Nephron (organoid): ENCODE measurements around the gene TRMT44.
A peak's percentile ranks its signal among the peaks of the same experiment; 100 is the strongest.

Experiments
- H3K27ac Mint-ChIP-seq, 3 experiments: 2 replicates each; pipeline ENCODE4 v1.8.0; 2020; ENCODE audit warnings: mixed read lengths in 3 of 3, mild to moderate bottlenecking in 2 of 3, moderate library complexity in 1 of 3
- H3K27me3 Mint-ChIP-seq: 2 replicates; pipeline ENCODE4 v1.8.0; 2021; ENCODE audit warnings: low read depth, mild to moderate bottlenecking, moderate library complexity, mixed read lengths
- H3K36me3 Mint-ChIP-seq: 2 replicates; pipeline ENCODE4 v1.8.0; 2020; ENCODE audit warnings: low read depth, mixed read lengths
- H3K4me1 Mint-ChIP-seq: 2 replicates; pipeline ENCODE4 v1.8.0; 2020; ENCODE audit warnings: mixed read lengths
- H3K4me3 Mint-ChIP-seq, 3 experiments: 2 replicates each; pipeline ENCODE4 v1.8.0; 2020; ENCODE audit warnings: mild to moderate bottlenecking in 3 of 3, mixed read lengths in 3 of 3, moderate library complexity in 2 of 3
- H3K9me3 Mint-ChIP-seq: 2 replicates; pipeline ENCODE4 v1.8.0; 2020; ENCODE audit warnings: mixed read lengths
- TF ChIP-seq, protein P1 (sequence below), 3 experiments: fragments of 200-600 bp; sonication (generic); IDR thresholded peaks; one replicate each; pipeline ENCODE4 v1.5.0; 2021; ENCODE audit warnings: antibody characterized with exemption in 3 of 3; ENCODE audit not compliant: unreplicated experiment in 3 of 3

TRMT44 gene

DNA sequence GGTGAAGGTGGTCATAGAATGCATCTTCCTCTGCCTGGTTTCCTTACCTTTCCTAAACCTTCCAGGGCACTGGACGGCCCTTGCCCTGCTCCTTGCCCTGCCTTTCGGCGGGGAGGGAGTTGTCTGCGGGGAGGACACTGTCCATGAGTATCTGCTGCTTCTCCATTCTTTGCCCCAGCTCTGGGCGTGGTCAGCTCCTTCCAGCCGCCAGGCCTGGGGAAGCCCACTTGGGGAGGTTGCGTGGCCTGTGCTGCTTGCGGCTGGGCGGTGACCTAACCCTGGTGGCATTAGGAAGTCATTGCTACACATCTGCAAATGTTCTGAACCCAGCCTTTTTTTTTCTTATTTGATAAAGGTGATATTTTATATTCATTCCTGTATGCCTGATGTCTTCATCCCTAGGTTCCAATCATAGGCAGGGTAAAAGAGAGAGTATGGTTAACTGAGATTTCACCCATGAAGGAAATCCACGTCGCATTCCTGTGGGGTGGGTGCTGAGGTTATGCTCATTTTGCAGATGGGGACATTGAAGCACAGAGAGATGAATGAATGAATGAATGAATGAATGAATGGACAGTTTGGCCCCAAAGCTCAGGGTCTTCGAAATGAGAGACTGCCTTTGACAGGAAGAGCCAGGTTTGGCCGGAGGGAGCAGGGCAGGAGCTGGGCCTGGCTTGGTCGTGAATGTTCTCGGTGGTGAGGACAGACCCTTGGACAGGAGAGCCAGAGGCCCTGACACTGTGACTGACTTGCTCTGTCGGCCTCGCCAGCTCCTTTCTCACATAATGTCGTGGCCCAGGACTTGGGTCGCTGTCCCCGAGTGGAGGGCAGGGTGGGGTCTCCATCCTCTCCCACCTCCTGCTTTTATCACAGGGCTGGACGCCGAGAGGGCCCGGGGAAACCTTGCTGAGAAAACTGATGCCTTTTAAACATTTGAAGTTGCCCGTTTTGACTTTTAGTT lies 81.9 kb downstream of the TRMT44 start:
- Mint-ChIP-seq H3K4me1 (no peaks in the 10 kb centered on the region), H3K27ac (no peak overlapping the region), H3K4me3 (no peak overlapping the region), H3K9me3 (peaks cover 14% of the 10 kb centered on the region), H3K27me3 (peaks cover 6% of the 10 kb centered on the region), H3K36me3 (no peaks in the 10 kb centered on the region)
- TF ChIP-seq, protein P1, sequence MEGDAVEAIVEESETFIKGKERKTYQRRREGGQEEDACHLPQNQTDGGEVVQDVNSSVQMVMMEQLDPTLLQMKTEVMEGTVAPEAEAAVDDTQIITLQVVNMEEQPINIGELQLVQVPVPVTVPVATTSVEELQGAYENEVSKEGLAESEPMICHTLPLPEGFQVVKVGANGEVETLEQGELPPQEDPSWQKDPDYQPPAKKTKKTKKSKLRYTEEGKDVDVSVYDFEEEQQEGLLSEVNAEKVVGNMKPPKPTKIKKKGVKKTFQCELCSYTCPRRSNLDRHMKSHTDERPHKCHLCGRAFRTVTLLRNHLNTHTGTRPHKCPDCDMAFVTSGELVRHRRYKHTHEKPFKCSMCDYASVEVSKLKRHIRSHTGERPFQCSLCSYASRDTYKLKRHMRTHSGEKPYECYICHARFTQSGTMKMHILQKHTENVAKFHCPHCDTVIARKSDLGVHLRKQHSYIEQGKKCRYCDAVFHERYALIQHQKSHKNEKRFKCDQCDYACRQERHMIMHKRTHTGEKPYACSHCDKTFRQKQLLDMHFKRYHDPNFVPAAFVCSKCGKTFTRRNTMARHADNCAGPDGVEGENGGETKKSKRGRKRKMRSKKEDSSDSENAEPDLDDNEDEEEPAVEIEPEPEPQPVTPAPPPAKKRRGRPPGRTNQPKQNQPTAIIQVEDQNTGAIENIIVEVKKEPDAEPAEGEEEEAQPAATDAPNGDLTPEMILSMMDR (IDR thresholded peaks at IDR 0.05; ENCODE audit: unreplicated experiment in 3 of 3) = no peak

DNA sequence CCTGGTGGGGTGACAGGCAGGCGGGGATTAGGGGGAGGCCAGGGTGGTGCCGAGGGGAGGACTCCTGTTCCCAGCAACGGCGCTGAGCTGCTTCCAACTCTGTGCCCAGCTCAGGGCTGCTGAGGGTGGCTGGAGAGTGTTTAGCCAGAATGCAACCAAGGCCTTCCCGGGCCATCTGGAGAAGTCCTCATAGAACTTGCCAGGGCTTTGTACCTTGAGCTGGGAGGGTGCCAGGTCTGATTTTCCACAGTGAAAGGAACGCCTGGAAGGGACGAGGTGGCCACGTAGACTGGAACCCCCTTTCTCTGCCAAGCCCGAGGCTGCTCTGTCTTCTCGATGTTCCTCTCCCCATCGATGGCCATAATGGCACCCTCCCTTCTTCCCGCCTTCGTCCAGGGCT lies 82.6 kb downstream of the TRMT44 start:
- H3K27ac Mint-ChIP-seq = no peak overlapping the region
- peaks cover 6% of the 10 kb centered on the region for H3K27me3 Mint-ChIP-seq
- peaks cover 14% of the 10 kb centered on the region for H3K9me3 Mint-ChIP-seq
- no peaks in the 10 kb centered on the region for H3K4me1 Mint-ChIP-seq
- no peak overlapping the region for H3K4me3 Mint-ChIP-seq
- TF ChIP-seq, protein P1 (IDR thresholded peaks at IDR 0.05; ENCODE audit: unreplicated experiment in 3 of 3) = no peak
- no peaks in the 10 kb centered on the region for H3K36me3 Mint-ChIP-seq

DNA sequence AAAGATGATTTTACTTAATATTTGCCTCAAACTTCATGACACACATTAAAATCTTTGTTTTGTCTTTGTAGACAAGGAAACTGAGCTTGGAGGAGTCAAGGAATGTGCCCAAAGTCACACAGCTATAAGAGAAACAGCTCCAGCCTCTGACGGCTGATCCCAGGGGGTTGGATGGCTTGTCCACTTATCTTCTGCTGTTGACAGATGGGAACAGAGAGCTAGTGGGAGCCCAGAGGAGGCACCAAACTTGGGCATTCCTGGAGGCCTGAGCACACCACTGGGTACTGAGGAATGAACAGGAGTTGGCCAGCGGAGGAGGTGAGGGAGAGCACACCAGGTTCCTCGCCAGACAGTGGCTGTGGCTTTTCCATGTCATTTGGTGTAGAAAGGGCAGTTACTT lies 83.2 kb downstream of the TRMT44 start:
- H3K27ac Mint-ChIP-seq = no peak overlapping the region
- H3K27me3 Mint-ChIP-seq = peaks cover 6% of the 10 kb centered on the region
- peaks cover 14% of the 10 kb centered on the region for H3K9me3 Mint-ChIP-seq
- no peaks in the 10 kb centered on the region for H3K36me3 Mint-ChIP-seq
- H3K4me1 Mint-ChIP-seq = no peaks in the 10 kb centered on the region
- no peak overlapping the region for H3K4me3 Mint-ChIP-seq
- TF ChIP-seq, protein P1 (IDR thresholded peaks at IDR 0.05; ENCODE audit: unreplicated experiment in 3 of 3) = no peak

DNA sequence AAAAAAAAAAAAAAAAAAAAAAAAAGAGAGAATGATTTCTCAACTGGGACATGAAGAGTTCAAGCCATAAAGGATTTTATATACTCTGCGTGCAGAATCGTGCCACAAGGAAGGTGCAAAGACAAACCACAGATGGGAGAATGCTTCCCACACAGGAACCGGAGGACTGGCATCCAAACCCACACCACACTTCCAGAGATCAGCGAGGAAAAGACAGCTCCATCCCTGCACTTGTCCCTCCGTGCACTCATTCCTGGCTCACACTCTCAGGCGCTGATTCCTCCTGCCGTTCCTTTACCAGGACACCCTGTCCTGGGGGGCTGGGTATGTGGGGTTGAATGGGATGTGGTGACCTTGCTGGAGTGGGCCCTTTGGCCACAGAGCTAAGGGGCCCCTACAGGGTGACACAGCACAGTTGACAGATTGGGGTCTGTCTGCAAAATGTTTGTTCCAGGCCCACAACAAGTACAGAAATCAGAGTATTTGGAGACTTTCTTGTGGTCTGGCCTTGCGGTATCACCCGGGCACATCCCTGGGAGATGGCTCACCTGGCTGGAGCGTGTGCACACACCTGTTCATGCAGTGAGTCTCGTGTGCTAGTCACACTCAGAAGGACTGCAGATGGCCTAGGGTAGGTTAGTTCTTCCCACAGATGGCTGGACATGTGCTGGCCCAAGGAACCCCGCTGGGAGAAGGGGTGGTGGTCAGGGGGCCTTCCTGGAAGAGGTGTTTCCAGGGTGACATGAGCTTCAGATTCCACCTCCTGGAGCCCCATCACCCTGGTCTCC lies 84.2 kb downstream of the TRMT44 start:
- peaks cover 6% of the 10 kb centered on the region for H3K27me3 Mint-ChIP-seq
- H3K9me3 Mint-ChIP-seq = peaks cover 10% of the 10 kb centered on the region
- H3K4me1 Mint-ChIP-seq = no peaks in the 10 kb centered on the region
- no peak overlapping the region for H3K27ac Mint-ChIP-seq
- no peak overlapping the region for H3K4me3 Mint-ChIP-seq
- TF ChIP-seq, protein P1 (IDR thresholded peaks at IDR 0.05; ENCODE audit: unreplicated experiment in 3 of 3) = no peak
- no peaks in the 10 kb centered on the region for H3K36me3 Mint-ChIP-seq

DNA sequence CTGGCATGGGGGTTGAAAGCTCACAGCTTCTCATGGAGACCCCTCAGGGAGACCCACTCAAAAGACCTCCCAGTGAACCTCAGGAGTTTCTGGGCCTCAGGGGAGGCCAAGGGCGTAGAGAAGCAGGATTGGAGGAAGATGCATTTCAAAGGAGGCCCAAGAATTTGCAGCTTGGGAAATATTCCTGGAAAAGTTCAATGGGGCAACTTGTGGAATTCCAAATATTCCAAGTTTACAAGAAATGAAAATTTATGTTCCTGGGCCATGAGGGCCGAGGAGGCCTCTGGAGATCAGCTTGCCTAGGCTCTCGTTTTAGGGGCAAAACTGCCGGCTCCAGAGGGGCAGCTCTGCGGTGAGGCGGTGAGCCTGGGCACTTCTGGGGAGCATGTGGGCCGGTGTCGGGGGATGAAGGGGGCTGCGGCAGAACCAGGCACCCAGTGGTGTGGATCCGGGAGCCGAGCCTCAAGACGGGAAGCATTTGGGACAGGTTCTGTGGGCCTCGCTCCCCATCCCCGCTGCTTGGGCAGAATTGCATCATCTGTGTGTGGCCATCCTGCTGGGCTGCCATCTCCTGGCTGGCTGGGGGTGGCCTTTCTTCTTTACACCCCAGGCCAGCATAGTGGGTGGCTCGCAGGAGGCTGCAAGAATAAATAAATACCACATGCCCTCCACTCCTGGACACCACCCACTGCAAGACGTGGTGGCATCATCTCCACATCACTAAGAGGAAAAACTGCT lies 85.0 kb downstream of the TRMT44 start:
- TF ChIP-seq, protein P1 (IDR thresholded peaks at IDR 0.05; ENCODE audit: unreplicated experiment in 3 of 3) = no peak
- no peaks in the 10 kb centered on the region for H3K36me3 Mint-ChIP-seq
- H3K27me3 Mint-ChIP-seq = peaks cover 8% of the 10 kb centered on the region

More for the DNA sequence above, 85.0 kb downstream of the TRMT44 start:
- peak overlapping the region in 2 of 3 experiments; percentile 38 to 85 for H3K27ac Mint-ChIP-seq
- H3K9me3 Mint-ChIP-seq = peaks cover 5% of the 10 kb centered on the region
- no peak overlapping the region for H3K4me3 Mint-ChIP-seq
- H3K4me1 Mint-ChIP-seq = no peaks in the 10 kb centered on the region
